ENCODE measurements around the gene TAF11.
"Not testable (repeated sequence)": the region's sequence is repeated elsewhere in the genome, so short reads cannot be mapped to it uniquely, and the experiment has no call there.

Gene TAF11

DNA sequence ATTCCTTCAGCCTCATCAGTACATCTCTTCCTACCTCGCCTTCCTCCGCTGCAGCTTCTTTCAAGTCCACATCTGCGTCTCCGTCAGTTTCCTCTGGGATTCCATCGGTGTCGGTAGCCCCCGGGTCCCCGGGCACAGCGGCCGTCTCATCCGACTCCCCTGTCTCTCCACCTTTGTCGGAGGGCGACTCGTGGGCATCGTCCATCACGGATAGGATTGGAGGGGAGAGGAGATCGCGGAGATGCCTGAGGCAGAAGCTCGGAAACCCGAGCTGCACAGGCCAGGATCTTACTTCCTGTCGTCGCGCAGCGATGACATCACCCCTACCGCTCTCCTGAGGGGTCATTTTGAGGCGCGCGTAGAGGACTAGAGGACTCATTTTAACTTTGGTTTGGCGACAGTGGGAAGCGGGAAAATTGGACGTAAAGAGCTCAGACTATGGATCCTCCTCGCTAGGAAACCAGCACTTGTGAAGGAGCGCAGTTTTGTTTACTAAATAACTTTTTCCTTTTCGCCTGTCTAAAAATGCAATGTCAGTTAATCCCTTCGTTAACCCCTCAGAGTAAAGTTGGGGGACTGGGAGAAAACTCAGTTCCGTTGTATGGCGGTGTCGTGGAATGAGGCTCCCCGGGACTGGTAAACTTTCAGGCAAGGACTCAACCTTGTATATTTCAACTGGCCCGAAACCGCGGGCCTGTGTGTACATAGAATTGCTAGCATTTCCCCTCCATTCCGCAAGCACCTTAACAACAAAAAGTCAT, at the start of gene TAF11:
TAF11 (minus strand) TSS at position 290 of the 761 bp plus-strand sequence; CDS start at position 205, 85 bp downstream.
- TF ChIP-seq CTCF (IDR thresholded peaks at IDR 0.05; ENCODE audit: extremely low read depth, missing control alignments), result no peak
- peak; percentile 87 for DNase-seq (ENCODE audit: low spot score)

- no peak for DNase-seq (ENCODE audit: low spot score)
- no peak for TF ChIP-seq CTCF (IDR thresholded peaks at IDR 0.05; ENCODE audit: extremely low read depth, missing control alignments)
These were observed 46.7 kb upstream of the TAF11 start for GRCh38 chr6:34934516-34934915.

DNA sequence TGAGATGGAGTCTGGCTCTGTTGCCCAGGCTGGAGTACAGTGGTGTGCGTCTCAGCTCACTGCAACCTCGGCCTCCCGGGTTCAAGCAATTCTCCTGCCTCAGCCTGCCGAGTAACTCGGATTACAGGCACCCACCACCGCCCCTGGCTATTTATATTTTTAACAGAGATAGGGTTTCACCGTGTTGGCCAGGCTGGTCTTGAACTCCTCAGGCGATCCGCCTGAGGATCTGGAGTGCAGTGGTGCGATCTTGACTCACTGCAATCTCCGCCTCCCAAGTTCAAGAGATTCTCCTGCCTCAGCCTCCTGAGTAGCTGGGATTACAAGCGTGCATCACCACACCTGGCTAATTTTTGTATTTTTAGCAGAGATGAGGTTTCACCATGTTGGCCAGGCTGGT, 44.4 kb upstream of the TAF11 start:
- not testable (repeated sequence) for DNase-seq (ENCODE audit: low spot score)

GRCh38 chr6:34930221-34930620, 42.4 kb upstream of the TAF11 start:
- DNase-seq (ENCODE audit: low spot score), result no peak
- TF ChIP-seq CTCF (IDR thresholded peaks at IDR 0.05; ENCODE audit: extremely low read depth, missing control alignments), result no peak

DNA sequence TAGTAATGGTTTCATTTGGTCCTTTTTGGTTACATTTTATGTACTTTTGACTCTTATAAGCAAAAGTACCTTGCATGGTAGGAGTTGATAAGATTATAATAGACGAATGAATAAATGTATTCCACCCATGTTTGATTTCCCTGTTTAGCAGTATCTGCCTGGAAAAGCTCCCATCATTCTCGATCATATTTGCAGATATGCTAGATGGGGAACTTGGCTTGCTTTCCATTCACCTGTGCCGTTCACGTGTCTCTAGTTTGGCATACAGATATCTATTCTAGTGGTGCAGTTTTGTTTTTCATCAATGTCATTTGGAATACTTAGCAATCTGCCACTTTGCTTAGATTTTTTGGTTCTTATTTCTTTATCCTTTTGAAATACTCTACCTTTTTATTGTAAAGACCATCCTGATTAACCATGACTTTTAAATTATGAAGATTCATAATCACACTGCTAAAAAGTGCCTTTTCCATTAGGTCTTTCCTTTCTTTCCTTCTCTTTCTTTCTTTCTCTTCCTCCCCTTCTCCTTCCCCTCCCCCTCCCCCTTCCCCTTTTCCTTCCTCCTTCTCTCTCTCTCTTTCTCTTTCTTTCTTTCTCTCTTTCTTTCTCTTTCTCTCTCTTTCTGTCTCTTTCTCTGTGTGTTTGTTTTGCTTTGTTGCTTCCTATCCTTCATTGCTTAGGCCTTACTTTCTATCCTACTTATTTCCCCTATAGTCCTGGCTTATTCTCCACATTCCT, 41.6 kb upstream of the TAF11 start:
- no peak for TF ChIP-seq CTCF (IDR thresholded peaks at IDR 0.05; ENCODE audit: extremely low read depth, missing control alignments)
- DNase-seq (ENCODE audit: low spot score), result no peak

DNA sequence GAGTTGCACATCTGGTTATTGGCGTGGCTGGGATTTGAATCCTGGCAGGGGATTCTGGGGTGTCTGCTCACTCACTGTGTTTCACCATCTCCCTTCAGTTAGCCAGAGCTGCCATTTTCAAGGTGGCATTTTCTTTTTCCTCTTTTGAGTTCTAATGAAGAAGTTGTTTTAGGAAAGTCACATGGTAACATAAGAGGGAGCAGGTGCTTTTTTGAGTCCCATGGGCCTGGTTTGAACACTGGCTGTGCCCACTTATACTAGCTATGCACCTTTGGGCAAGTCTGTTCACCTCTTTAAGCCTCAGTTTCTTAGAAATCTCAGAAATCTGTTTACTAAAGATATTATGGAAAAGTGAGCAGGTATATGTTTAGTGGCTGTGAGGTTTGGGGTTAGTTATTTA, 40.9 kb upstream of the TAF11 start:
- no peak for DNase-seq (ENCODE audit: low spot score)
- TF ChIP-seq CTCF (IDR thresholded peaks at IDR 0.05; ENCODE audit: extremely low read depth, missing control alignments), result no peak

- TF ChIP-seq CTCF (IDR thresholded peaks at IDR 0.05; ENCODE audit: extremely low read depth, missing control alignments), result no peak
- DNase-seq (ENCODE audit: low spot score), result no peak
These were observed 40.4 kb upstream of the TAF11 start for GRCh38 chr6:34928220-34928619.
